Measurements from ENCODE around the gene C1orf52. TPM values are rescaled to one million over a fixed set of nuclear protein-coding genes. Genes with fewer than 3 reads are reported as not detected.

The C1orf52 gene
- 20.4 to 22.2 TPM (median 20.5 TPM) in 5 replicates for total RNA-seq (2022; extraction: Qiagen RNA extraction; ENCODE audit: low read depth)

GRCh38 chr1:85259118-85259911 lies at the start of gene C1orf52:
Gene C1orf52, minus strand, starts transcription at chr1:85259662. Its CDS starts 29 bp downstream, at chr1:85259633.

DNA sequence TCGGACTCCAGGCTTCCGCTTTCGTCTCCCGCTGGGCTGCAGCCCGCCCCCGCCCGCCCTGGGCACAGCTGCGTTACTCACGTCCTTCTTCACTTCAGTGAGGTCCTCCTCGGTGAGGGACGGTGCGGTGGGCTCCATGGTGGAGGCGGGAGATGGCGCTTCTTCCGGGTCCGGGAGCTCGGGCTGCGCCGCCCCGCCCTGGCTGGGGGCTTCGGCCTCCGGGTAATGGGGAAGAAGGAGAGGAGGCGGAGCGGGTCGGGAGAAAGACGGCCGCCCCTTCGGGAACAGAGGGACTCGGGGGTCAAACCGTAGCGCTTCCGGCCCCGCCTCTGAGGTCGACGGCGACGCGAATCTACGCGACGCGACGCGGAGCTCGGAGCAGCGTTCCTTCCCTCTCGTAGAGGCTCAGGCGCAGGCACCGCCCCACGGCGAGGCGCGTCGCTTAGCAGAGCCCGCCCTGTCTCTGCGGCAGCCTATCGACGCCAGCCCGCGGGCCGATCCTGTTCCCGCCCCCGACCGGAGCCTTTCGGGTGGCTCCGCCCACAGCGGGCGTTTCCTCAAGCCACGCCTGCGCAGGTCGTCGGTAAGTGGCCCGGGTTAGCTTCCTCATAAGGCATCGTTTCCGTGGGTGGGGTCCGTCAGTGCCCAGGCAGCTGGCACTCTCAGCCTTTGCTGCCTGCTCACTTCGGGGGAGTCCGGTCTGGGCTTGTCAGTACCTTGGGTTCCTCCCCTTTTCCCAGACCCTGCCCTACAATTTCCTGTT lies 16.9 kb upstream of the C1orf52 start, which contains the start of gene BCL10:
Gene BCL10 (minus strand): TSS at position 418 of the 763 bp plus-strand sequence. CDS start 280 bp downstream, at position 138.

GRCh38 chr1:85200463-85201339 lies 58.8 kb downstream of the C1orf52 start, which contains the start of gene SYDE2:
Gene SYDE2, minus strand, starts transcription at chr1:85201016. Its CDS starts 20 bp downstream, at chr1:85200996.

Other genes with a start within 250 kb of the C1orf52 start
- 3.4 to 4.5 TPM (median 4.0 TPM) in 5 replicates for gene MCOLN3, start 211.2 kb downstream of the C1orf52 start, total RNA-seq (2022; extraction: Qiagen RNA extraction; ENCODE audit: low read depth)
- 0.74 to 1.4 TPM (median 1.0 TPM) in 5 replicates for gene SYDE2, start 58.6 kb downstream of the C1orf52 start, total RNA-seq (2022; extraction: Qiagen RNA extraction; ENCODE audit: low read depth)
- 13.1 to 17.9 TPM (median 15.4 TPM) in 5 replicates for gene BCL10, start 17.0 kb upstream of the C1orf52 start, total RNA-seq (2022; extraction: Qiagen RNA extraction; ENCODE audit: low read depth)
- 6.6 to 9.7 TPM (median 7.6 TPM) in 5 replicates for gene DDAH1, start 205.5 kb upstream of the C1orf52 start, total RNA-seq (2022; extraction: Qiagen RNA extraction; ENCODE audit: low read depth)

All from A549 treated with DMSO at 1 μM for 4 hours (cell line).